NCI-H1105 (cell line): ENCODE results near the gene NAXD.
"Not testable (repeated sequence)": the region's sequence is repeated elsewhere in the genome, so short reads cannot be mapped to it uniquely, and the experiment has no call there.

ENCODE experiments used
- DNase-seq: peaks from one replicate; lab custom pipeline; 2025; lab: John Stamatoyannopoulos, UW

The NAXD gene

GRCh38 chr13:110597041-110597689 is 18.2 kb upstream of the NAXD start:
- no peak for DNase-seq

GRCh38 chr13:110600261-110600819 is 15.0 kb upstream of the NAXD start:
- no peak for DNase-seq

- no peak for DNase-seq
Measured at GRCh38 chr13:110600980-110601379, 14.4 kb upstream of the NAXD start.

- DNase-seq = no peak
Measured at GRCh38 chr13:110605132-110605531, 10.2 kb upstream of the NAXD start.

- not testable (repeated sequence) for DNase-seq
Measured at GRCh38 chr13:110606281-110606680, 9.1 kb upstream of the NAXD start.

- DNase-seq = no peak
Measured at GRCh38 chr13:110607675-110608224, 7.6 kb upstream of the NAXD start.

- no peak for DNase-seq
Measured at GRCh38 chr13:110610955-110611595, 4.3 kb upstream of the NAXD start.

GRCh38 chr13:110615005-110615321 is 382 bp upstream of the NAXD start:
- no peak for DNase-seq

GRCh38 chr13:110616103-110617101 is 1.1 kb downstream of the NAXD start:
- no peak for DNase-seq

GRCh38 chr13:110617321-110618072 is 2.2 kb downstream of the NAXD start:
- no peak for DNase-seq

- DNase-seq = no peak
Measured at GRCh38 chr13:110618167-110618566, 2.8 kb downstream of the NAXD start.

GRCh38 chr13:110618780-110619179 is 3.4 kb downstream of the NAXD start:
- no peak for DNase-seq

- no peak for DNase-seq
Measured at GRCh38 chr13:110620596-110620995, 5.3 kb downstream of the NAXD start.

- no peak for DNase-seq
Measured at GRCh38 chr13:110624766-110625756, 9.7 kb downstream of the NAXD start.

GRCh38 chr13:110625771-110626321 is 10.5 kb downstream of the NAXD start:
- DNase-seq = no peak

- DNase-seq = no peak
Measured at GRCh38 chr13:110626521-110626920, 11.2 kb downstream of the NAXD start.

- no peak for DNase-seq
Measured at GRCh38 chr13:110627351-110627750, 12.0 kb downstream of the NAXD start.

- no peak for DNase-seq
Measured at GRCh38 chr13:110627761-110628476, 12.6 kb downstream of the NAXD start.

GRCh38 chr13:110628477-110628793 is 13.1 kb downstream of the NAXD start:
- DNase-seq = no peak
